ENCODE data around the gene MEIOB.

- TF ChIP-seq POLR2A (IDR thresholded peaks at IDR 0.05; ENCODE audit: low read length) = no peak
- TF ChIP-seq GATA1 (IDR thresholded peaks at IDR 0.05; ENCODE audit: low read depth, low read length) = no peak
Observed at GRCh38 chr16:1828645-1829410, 43.1 kb downstream of the MEIOB start.

Data from erythroblast (primary cell).